ENCODE results near the gene CTBP1.
A peak's percentile ranks its signal among the peaks of the same experiment; 100 is the strongest.

Gene CTBP1

DNA sequence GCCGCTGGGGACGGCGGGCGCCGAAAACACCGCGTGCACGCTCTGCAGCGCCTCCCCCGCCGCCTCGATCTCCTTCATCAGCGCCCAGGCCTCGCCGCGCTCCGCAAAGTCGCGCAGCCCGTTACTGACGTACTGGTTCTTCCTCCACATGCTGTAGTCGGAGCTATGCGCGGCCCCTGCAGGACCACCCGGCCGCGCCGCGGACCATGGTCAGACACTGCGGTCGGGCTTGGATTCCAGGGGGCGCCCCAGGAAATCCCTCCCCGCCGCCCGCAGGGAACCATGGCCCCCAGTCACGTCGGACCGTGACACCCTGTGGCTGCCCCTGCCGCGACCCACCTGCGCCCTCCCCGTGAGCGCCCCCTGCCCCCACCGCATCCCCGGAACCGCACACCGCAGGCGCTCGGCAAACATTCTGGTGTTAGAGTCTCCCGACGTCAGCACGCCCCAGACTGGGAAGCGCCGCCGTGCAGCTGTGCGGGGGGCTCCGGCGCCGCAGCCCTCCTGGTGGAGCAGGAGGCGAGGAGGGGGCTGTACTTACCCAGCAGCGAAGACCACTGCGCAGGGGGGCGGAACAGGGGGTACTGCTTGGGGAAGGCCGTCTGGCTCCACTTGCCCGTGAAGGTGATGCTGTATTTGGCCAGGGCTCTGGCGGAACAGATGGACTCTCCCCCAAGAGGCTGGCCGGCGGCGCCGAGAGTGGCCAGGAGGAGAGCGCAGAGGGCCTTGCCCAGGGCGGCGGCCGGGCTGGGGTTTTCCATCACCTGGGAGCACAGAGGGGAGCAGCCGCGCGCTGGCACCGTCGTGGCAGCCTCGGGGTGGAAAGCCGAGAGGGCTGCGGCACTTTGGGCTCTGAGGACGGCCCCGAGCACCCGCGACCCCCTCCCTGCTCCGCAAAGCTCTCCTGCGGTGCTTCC, 77.4 kb downstream of the CTBP1 start:
- no peak overlapping the region for H3K4me3 ChIP-seq (ENCODE audit: low read length)
- peak; percentile 9 for DNase-seq (ENCODE audit: low read depth)
- TF ChIP-seq, protein P1, sequence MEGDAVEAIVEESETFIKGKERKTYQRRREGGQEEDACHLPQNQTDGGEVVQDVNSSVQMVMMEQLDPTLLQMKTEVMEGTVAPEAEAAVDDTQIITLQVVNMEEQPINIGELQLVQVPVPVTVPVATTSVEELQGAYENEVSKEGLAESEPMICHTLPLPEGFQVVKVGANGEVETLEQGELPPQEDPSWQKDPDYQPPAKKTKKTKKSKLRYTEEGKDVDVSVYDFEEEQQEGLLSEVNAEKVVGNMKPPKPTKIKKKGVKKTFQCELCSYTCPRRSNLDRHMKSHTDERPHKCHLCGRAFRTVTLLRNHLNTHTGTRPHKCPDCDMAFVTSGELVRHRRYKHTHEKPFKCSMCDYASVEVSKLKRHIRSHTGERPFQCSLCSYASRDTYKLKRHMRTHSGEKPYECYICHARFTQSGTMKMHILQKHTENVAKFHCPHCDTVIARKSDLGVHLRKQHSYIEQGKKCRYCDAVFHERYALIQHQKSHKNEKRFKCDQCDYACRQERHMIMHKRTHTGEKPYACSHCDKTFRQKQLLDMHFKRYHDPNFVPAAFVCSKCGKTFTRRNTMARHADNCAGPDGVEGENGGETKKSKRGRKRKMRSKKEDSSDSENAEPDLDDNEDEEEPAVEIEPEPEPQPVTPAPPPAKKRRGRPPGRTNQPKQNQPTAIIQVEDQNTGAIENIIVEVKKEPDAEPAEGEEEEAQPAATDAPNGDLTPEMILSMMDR (IDR thresholded peaks at IDR 0.05; ENCODE audit: insufficient read depth, low read depth, low read length, missing control alignments): no peak

DNA sequence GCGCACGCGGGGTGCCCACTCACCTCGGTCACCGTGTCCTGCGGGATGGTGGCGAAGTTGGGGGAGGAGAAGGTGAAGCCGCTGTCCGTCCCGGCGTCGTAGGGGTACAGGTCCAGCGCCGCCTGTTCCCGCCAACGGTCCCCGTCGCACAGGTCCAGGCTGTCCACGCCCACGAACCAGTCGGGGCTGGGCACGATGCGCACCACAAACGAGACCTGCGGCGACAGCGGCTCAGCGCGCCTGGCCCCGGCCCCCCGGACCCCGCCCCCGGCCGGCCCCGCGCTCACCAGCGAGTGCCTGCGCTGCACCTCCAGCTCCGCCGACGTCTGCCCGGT, 78.0 kb downstream of the CTBP1 start:
- TF ChIP-seq, protein P1 (IDR thresholded peaks at IDR 0.05; ENCODE audit: insufficient read depth, low read depth, low read length, missing control alignments): no peak
- no peak overlapping the region for H3K4me3 ChIP-seq (ENCODE audit: low read length)
- no peak for DNase-seq (ENCODE audit: low read depth)

DNA sequence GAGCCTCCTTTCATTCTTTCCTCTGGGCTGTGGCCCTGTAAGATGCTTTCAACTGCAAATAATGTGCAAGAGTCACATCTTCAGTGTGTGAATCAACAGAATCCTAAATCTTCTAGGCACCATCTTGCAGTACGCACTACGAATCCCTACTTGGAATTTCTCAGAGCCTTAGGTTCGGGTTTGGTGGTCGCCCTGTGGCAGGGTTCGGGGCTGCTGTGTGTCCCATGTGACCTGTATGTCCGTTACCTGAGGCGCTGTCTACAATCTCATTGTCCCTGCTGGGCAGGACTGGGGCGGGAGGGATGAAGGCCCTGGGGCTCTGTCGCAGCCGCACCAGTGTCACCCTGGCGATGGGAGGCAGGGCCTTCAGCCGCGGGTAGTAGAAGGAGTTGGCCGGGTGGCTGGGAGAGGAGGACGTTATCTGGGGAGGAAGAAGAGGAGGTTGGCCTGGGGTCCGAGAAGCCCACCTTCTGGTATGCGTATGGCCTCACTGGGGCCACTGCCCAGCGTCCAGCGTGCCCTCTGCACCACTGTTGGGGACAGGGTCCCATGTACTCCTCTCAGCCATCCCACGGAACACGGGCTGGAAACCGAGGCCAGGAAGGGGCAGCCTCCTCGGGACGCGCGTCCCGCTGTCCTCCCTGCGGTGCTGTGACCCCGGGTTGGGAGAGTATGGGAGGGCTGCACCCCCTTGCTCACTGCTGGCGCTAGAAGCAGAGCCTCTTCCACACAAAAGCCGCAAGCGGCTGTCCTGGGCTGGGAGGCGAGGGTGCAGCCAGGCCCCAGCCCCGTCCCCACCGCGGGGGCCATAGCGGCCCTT, 78.6 kb downstream of the CTBP1 start:
- no peak for DNase-seq (ENCODE audit: low read depth)
- no peak overlapping the region for H3K4me3 ChIP-seq (ENCODE audit: low read length)
- TF ChIP-seq, protein P1 (IDR thresholded peaks at IDR 0.05; ENCODE audit: insufficient read depth, low read depth, low read length, missing control alignments): no peak

DNA sequence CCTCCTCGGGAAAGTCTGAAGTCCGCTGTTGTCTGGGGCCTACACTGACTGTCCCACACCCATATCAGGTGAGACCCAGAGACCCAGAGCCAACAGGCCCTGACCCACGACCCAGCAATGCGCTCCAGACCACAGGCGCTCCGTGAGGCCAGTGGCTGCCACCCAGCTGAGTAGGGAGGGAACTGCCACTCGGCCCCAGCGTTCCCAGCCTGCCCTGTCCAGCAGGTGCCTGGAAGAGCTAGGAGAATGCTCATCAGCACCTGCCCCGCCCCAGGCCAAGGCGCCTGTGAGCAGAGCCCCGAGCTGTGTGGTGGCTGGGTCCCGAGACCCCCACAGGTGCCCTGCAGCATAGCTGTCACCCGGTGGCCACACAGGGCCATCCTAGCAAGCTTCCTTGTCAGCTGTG, 79.2 kb downstream of the CTBP1 start:
- TF ChIP-seq, protein P1 (IDR thresholded peaks at IDR 0.05; ENCODE audit: insufficient read depth, low read depth, low read length, missing control alignments): no peak
- no peak for DNase-seq (ENCODE audit: low read depth)
- H3K4me3 ChIP-seq (ENCODE audit: low read length): no peak overlapping the region

DNA sequence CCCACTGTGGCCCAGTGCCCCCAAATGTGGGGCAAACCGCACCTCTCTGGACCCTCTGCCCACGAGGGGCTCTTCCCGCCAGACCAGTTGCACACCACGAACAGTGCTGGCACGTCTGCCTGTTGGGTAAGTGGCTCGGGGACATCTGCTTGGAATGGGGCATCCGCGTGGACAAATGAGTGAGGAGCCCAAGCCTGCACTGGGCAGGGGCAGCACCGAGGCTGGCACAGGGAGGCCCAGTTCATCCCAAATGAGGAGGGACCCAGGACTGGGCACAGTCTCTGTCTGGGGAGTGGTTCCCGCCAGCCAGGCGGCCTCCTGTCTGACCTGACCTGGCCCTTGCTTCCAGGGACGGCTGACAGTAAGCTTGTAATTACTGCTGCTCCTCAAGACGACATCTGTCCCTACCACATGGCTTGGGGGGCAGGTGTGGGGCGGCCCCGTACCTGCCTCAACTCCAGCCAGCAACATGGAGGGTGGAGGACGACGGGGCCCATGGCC, 79.7 kb downstream of the CTBP1 start:
- no peak overlapping the region for H3K4me3 ChIP-seq (ENCODE audit: low read length)
- DNase-seq (ENCODE audit: low read depth): no peak
- TF ChIP-seq, protein P1 (IDR thresholded peaks at IDR 0.05; ENCODE audit: insufficient read depth, low read depth, low read length, missing control alignments): no peak

DNA sequence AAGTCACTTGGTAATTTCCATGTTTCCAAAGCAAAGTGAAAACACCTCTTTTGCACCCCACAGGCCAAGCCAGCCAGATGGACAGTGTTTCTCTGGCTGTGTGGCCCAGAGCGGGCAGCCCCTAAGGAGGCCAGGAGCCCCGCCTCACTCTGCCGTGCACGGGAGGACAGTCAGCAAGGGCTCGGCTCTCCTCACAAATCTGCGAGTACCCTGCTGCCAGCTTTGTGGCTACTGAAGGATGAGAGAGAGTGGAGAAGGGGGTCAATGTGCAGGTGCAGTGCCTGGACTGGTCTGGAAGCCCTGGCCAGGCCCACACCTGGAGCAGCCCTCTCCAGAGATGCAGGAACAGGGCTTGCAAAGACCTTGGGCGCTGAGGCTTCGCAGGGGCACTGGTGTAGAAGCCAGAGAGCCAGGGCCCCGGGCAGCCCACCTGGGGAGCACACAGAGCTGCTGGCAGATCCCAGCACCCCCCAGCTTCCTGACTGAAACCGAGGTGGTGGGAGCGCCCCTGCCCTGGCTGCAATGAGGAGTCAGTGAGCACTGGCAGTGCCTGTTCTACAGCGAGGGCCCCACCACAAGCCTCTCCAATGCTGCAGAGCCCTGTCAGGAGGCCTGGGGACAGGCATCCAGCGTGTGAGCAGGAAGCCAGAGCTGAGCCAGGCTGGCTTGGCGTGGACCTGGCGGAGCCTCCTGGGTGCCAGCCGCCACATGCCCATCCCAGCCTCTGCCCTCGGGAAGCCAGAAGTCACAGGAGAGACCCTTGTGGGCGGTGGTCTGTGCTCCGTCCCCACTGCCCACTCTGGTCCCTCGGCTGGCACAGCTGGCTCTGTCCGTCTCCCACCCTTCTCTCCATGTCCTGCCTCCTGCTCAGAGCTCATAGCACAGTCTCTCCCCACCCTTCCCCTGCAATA, 80.5 kb downstream of the CTBP1 start:
- TF ChIP-seq, protein P1 (IDR thresholded peaks at IDR 0.05; ENCODE audit: insufficient read depth, low read depth, low read length, missing control alignments): no peak
- H3K4me3 ChIP-seq (ENCODE audit: low read length): no peak overlapping the region
- no peak for DNase-seq (ENCODE audit: low read depth)

Data from epithelial cell of esophagus (primary cell).